ENCODE measurements around the gene PAX2. TPM values are rescaled to one million over a fixed set of nuclear protein-coding genes. Genes with fewer than 3 reads are reported as not detected.

PAX2 gene
- total RNA-seq, 1 experiment from 2014 or later = not detected

DNA sequence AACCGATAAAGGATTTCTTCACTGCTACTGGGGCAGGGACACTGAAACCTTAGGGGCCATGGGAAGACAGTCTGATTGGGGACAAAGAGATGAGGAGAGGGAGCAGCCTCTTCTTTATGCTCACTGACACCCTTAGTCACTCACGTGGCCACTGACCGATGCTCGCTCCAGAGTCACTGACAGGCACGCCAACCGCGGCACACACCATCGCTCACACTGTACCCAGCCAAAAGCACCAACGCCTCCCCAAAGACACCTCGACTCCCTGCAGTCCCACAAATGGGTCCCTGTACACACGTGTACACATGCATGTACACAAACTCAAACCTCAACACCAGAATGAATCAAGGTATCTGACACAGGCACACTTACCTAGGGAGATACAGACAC, 132.1 kb downstream of the PAX2 start:
- H3K4me1 ChIP-seq (replicated peaks; ENCODE audit: insufficient read depth) = no peaks in the 10 kb centered on the region
- H3F3A ChIP-seq (ENCODE audit: insufficient read depth, low read depth) = no peaks in the 10 kb centered on the region
- H2AFZ ChIP-seq = no peak overlapping the region
- no peaks in the 10 kb centered on the region for H3K79me2 ChIP-seq (ENCODE audit: low read depth)
- BruUV-seq (replicated peaks) = no TSS peak
- H3K9me2 ChIP-seq (ENCODE audit: insufficient read depth) = no peaks in the 10 kb centered on the region
- no peaks in the 10 kb centered on the region for H4K20me1 ChIP-seq (ENCODE audit: insufficient read depth)
- ChIA-PET CTCF (interaction anchor here (1.8 kb wide), 1 partner anchor 314 kb away, joined by 13 read pairs; no protein-coding TSS in a partner anchor), POLR2A (ENCODE audit: unreplicated experiment) (no interaction called here)
- no peak overlapping the region for H3K4me2 ChIP-seq
- intact Hi-C loops (cut with micrococcal nuclease; ENCODE audit: unreplicated experiment) = no loop called here
- no peak for DNase-seq
- H3K27me3 ChIP-seq (ENCODE audit: insufficient read depth, low read depth) = peaks cover 12% of the 10 kb centered on the region; the same call in 1 of the 2 replicates
- no peak overlapping the region for H3K27ac ChIP-seq
- H3K36me3 ChIP-seq (ENCODE audit: low read depth) = no peaks in the 10 kb centered on the region
- TF ChIP-seq, protein P1, sequence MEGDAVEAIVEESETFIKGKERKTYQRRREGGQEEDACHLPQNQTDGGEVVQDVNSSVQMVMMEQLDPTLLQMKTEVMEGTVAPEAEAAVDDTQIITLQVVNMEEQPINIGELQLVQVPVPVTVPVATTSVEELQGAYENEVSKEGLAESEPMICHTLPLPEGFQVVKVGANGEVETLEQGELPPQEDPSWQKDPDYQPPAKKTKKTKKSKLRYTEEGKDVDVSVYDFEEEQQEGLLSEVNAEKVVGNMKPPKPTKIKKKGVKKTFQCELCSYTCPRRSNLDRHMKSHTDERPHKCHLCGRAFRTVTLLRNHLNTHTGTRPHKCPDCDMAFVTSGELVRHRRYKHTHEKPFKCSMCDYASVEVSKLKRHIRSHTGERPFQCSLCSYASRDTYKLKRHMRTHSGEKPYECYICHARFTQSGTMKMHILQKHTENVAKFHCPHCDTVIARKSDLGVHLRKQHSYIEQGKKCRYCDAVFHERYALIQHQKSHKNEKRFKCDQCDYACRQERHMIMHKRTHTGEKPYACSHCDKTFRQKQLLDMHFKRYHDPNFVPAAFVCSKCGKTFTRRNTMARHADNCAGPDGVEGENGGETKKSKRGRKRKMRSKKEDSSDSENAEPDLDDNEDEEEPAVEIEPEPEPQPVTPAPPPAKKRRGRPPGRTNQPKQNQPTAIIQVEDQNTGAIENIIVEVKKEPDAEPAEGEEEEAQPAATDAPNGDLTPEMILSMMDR (conservative IDR thresholded peaks at IDR 0.05) = no peak
- TF ChIP-seq EZH2 (IDR thresholded peaks at IDR 0.05; ENCODE audit: low read depth) = no peak
- no peak overlapping the region for H3K4me3 ChIP-seq
- H3K9me3 ChIP-seq (ENCODE audit: insufficient read depth, low read depth) = no peaks in the 10 kb centered on the region

DNA sequence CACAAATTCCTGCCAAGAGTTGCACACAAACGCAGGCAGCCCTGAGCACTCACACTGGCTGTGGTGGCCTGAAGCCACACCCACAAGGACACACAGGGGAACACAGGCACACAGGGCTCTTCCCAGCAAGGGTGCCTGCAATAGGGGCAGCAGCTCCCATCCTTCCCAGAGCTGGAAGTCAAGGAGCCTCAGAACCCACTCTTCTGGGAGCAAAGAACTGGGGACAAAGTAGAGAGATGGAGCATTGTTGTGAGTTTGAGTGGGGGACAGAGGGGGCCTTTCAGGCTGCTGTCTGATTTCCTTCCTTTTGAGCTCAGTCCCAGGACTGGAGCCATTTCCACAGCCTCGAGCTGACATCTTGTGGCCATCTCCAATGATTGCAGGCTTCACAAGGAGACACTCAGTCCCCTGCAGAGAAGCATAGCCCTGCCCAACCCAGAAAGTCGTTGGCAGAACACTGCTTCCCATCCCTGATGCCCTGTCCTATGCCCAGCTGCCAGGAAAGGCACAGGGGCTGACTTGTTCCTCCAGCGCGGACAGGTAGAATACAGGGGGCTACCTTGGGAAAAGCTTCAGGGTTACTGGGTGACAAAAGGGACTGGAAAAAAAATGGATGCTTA, 133.0 kb downstream of the PAX2 start:
- H3K4me2 ChIP-seq = no peak overlapping the region
- POLR2A ChIA-PET (ENCODE audit: unreplicated experiment) = interaction anchor here (0.6 kb wide), 1 partner anchor 500 kb away, joined by 15 read pairs; no protein-coding TSS in a partner anchor
- peak; percentile 43 to 46 for DNase-seq
- H3K9me2 ChIP-seq (ENCODE audit: insufficient read depth) = no peaks in the 10 kb centered on the region
- no peaks in the 10 kb centered on the region for H3K79me2 ChIP-seq (ENCODE audit: low read depth)
- H3F3A ChIP-seq (ENCODE audit: insufficient read depth, low read depth) = no peaks in the 10 kb centered on the region
- no peaks in the 10 kb centered on the region for H3K9me3 ChIP-seq (ENCODE audit: insufficient read depth, low read depth)
- H3K36me3 ChIP-seq (ENCODE audit: low read depth) = no peaks in the 10 kb centered on the region
- H3K4me3 ChIP-seq = no peak overlapping the region
- H3K4me1 ChIP-seq (replicated peaks; ENCODE audit: insufficient read depth) = no peaks in the 10 kb centered on the region
- TF ChIP-seq EZH2 (IDR thresholded peaks at IDR 0.05; ENCODE audit: low read depth) = no peak
- TF ChIP-seq, protein P1 (conservative IDR thresholded peaks at IDR 0.05) = peak; percentile 71
- H4K20me1 ChIP-seq (ENCODE audit: insufficient read depth) = no peaks in the 10 kb centered on the region
- no peak overlapping the region for H3K27ac ChIP-seq
- CTCF ChIA-PET = interaction anchor here (0.6 to 1.8 kb wide), 5 partner anchors 10 to 359 kb away, joined by 3 to 13 read pairs (median 5); no protein-coding TSS in a partner anchor
- intact Hi-C loops (cut with micrococcal nuclease; ENCODE audit: unreplicated experiment) = loop anchor here (1.0 kb wide), 2 partner anchors 316 to 445 kb away; no protein-coding TSS in a partner anchor
- 0 out of 2 replicates have a peak, but pooled peaks cover 8% of the 10 kb centered on the region for H3K27me3 ChIP-seq (ENCODE audit: insufficient read depth, low read depth)
- no TSS peak for BruUV-seq (replicated peaks)
- no peak overlapping the region for H2AFZ ChIP-seq

Other genes with a start within 250 kb of the PAX2 start
- gene SEC31B, start 225.7 kb upstream of the PAX2 start, total RNA-seq (2021) = 7.4 and 9.2 TPM in 2 replicates
- gene NDUFB8, start 215.7 kb upstream of the PAX2 start, total RNA-seq (2021) = 85.7 and 86.0 TPM in 2 replicates
- 37.5 and 42.0 TPM in 2 replicates for gene HIF1AN, start 209.6 kb upstream of the PAX2 start, total RNA-seq (2021)
- 13.6 and 17.1 TPM in 2 replicates for gene SLF2, start 167.4 kb downstream of the PAX2 start, total RNA-seq (2021)
- gene SEMA4G, start 223.9 kb downstream of the PAX2 start, total RNA-seq (2021) = 0.70 and 0.83 TPM in 2 replicates
- 41.0 and 45.7 TPM in 2 replicates for gene MRPL43, start 241.9 kb downstream of the PAX2 start, total RNA-seq (2021)
- 7.5 and 7.9 TPM in 2 replicates for gene TWNK, start 242.0 kb downstream of the PAX2 start, total RNA-seq (2021)

All from PC-9 (cell line).